Chondrocyte (in vitro differentiated cells): ENCODE measurements around the gene FBXL14. TPM values are rescaled to one million over a fixed set of nuclear protein-coding genes. Genes with fewer than 3 reads are reported as not detected.

Experiments used
- DNase-seq: peaks from one replicate; pipeline ENCODE4 v3.0.0; 2021; ENCODE audit warnings: mixed read lengths, low spot score
- H3K27ac Mint-ChIP-seq: one replicate; pipeline ENCODE4 v1.8.0; 2021; ENCODE audit warnings: mild to moderate bottlenecking, moderate library complexity, mixed read lengths; ENCODE audit not compliant: unreplicated experiment
- H3K27me3 Mint-ChIP-seq: 2 replicates; pipeline ENCODE4 v1.8.0; 2021; ENCODE audit warnings: low read depth, mixed read lengths
- H3K36me3 Mint-ChIP-seq: 2 replicates; pipeline ENCODE4 v1.8.0; 2021; ENCODE audit warnings: low read depth, mixed read lengths
- H3K4me1 Mint-ChIP-seq: 2 replicates; pipeline ENCODE4 v1.8.0; 2021; ENCODE audit warnings: low read depth, mild to moderate bottlenecking, mixed read lengths
- H3K4me3 Mint-ChIP-seq: one replicate; pipeline ENCODE4 v1.8.0; 2021; ENCODE audit warnings: mild to moderate bottlenecking, moderate library complexity, mixed read lengths; ENCODE audit not compliant: unreplicated experiment
- H3K9me3 Mint-ChIP-seq: 2 replicates; pipeline ENCODE4 v1.8.0; 2021; ENCODE audit warnings: low read depth, mixed read lengths
- long read RNA-seq: library from polyadenylated mRNA; stranded (forward); transcript quantifications from one replicate; pipeline ENCODE4 v2.0.0, GENCODE V29; 2021
- total RNA-seq: library from RNA; stranded (reverse); gene quantifications from 3 replicates; pipeline ENCODE4 v1.2.1, GENCODE V29; 2021
- TF ChIP-seq, protein P1 (sequence below): fragments of 200-600 bp; sonication (generic); IDR thresholded peaks from 2 replicates; pipeline ENCODE4 v1.5.0; 2021; ENCODE audit warnings: antibody characterized with exemption, mild to moderate bottlenecking, moderate library complexity

The FBXL14 gene, protein sequence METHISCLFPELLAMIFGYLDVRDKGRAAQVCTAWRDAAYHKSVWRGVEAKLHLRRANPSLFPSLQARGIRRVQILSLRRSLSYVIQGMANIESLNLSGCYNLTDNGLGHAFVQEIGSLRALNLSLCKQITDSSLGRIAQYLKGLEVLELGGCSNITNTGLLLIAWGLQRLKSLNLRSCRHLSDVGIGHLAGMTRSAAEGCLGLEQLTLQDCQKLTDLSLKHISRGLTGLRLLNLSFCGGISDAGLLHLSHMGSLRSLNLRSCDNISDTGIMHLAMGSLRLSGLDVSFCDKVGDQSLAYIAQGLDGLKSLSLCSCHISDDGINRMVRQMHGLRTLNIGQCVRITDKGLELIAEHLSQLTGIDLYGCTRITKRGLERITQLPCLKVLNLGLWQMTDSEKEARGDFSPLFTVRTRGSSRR
- 6.1 to 6.4 TPM (median 6.3 TPM) in 3 replicates for total RNA-seq
- long read RNA-seq, partial matches to known transcripts, result 0 of 37 reads
- long read RNA-seq, other reads (novel, unspliced or antisense), result 37 of 37 reads

DNA sequence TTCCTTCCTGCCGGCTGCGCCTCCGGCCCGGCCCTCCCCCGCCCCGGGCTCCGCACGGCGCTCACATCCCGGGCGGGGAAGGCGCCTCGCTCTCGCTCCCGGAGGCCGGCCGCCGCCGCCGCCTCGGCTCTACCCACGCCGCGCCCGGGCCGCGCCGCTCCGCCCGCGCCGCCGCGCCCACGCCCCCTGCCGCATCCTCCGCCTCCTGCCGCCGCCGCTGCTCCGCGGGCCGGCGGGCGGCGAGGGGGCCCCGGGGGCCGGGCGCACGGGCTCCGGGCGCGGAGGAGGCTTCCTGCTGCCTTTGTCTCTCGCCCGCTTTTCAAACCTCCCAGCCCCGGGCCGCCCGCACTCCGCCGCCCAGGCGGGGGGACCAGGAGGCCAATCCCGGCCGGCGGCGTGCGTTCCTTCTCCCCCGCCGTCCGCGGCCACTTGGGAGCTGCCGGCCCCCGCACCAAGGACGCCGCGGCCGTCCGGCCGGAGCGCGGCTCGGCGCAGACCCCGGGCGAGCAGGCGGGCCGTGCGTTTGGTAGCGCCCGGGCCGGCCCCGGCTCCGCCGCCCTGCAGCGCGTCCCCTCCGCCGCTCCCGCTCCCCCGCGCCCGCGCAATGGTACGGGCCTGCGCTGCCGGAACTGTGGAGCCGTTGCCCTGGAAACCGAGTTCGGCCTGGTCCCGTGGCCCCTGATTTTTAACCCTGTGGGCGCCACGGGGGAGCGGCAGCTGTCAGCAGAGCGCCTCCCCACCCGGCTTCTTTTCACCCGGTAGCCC is at the start of gene FBXL14:
FBXL14 (minus strand) TSS at position 321 of the 765 bp plus-strand sequence. CDS start 515 bp downstream, outside the sequence.
- Mint-ChIP-seq H3K27me3 (no peaks in the 10 kb centered on the region), H3K27ac (peak within 1 kb of the TSS; percentile 94), H3K9me3 (no peaks in the 10 kb centered on the region), H3K4me3 (peak within 1 kb of the TSS; percentile 80), H3K36me3 (no peaks in the 10 kb centered on the region), H3K4me1 (peaks cover 64% of the 10 kb centered on the region)
- DNase-seq, result no peak
- TF ChIP-seq, protein P1, sequence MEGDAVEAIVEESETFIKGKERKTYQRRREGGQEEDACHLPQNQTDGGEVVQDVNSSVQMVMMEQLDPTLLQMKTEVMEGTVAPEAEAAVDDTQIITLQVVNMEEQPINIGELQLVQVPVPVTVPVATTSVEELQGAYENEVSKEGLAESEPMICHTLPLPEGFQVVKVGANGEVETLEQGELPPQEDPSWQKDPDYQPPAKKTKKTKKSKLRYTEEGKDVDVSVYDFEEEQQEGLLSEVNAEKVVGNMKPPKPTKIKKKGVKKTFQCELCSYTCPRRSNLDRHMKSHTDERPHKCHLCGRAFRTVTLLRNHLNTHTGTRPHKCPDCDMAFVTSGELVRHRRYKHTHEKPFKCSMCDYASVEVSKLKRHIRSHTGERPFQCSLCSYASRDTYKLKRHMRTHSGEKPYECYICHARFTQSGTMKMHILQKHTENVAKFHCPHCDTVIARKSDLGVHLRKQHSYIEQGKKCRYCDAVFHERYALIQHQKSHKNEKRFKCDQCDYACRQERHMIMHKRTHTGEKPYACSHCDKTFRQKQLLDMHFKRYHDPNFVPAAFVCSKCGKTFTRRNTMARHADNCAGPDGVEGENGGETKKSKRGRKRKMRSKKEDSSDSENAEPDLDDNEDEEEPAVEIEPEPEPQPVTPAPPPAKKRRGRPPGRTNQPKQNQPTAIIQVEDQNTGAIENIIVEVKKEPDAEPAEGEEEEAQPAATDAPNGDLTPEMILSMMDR, result no peak

DNA sequence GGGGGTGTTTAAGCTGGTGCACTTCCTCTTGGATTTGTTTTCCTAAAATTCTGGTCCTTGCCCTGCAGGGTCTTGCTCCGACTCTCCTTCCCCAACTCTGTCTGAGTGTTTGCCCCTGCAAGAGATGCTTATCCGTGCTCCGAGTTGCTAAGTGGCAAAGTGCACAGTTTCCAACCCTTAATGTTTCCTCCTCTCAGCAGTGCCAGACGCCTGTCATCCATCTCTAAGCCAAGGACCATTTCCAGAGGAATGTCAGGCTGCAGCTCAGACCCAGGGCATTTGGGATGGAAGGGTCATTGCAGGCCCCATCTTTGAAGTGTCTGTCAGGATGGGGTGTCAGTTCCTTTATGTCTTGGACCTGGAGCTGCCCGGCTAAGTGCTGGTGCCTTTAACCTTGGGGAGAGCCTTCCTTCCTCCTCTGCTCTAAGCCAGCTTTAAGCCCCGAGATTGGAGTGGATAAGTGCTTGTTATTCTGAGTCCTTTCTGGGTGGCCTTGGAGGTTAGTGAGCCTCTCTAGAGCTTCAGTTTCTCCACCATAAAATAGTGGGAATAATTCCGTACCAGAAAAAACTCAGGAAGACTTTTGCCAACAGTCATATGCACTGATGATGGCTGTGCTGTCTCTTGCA is 49.6 kb upstream of the FBXL14 start:
- DNase-seq, result no peak
- TF ChIP-seq, protein P1, result no peak
- Mint-ChIP-seq H3K9me3 (no peaks in the 10 kb centered on the region), H3K27ac (no peak overlapping the region), H3K4me3 (no peak overlapping the region), H3K36me3 (peaks cover 18% of the 10 kb centered on the region), H3K4me1 (peaks cover 15% of the 10 kb centered on the region), H3K27me3 (no peaks in the 10 kb centered on the region)

DNA sequence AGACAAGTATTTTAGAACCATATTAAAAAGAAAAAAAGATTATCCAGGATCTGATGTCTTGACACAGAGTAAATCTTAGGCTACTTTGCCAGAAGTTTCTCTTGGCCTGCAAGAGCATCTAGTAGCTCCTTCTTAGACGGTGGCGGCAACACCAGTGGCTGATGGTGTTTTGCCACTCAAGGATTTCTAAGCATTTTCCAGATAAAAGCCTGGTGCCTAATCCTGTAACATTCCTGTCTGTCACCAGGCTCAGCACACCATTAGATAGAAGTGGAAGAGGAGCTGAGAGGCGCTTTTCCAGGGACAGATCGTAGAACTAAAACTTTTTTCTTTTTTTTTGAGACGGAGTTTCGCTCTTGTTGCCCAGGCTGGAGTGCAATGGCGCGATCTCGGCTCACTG is 48.7 kb upstream of the FBXL14 start:
- Mint-ChIP-seq H3K27me3 (no peaks in the 10 kb centered on the region), H3K27ac (no peak overlapping the region), H3K9me3 (no peaks in the 10 kb centered on the region), H3K4me1 (peaks cover 6% of the 10 kb centered on the region), H3K36me3 (peaks cover 18% of the 10 kb centered on the region), H3K4me3 (no peak overlapping the region)
- TF ChIP-seq, protein P1, result no peak
- no peak for DNase-seq

DNA sequence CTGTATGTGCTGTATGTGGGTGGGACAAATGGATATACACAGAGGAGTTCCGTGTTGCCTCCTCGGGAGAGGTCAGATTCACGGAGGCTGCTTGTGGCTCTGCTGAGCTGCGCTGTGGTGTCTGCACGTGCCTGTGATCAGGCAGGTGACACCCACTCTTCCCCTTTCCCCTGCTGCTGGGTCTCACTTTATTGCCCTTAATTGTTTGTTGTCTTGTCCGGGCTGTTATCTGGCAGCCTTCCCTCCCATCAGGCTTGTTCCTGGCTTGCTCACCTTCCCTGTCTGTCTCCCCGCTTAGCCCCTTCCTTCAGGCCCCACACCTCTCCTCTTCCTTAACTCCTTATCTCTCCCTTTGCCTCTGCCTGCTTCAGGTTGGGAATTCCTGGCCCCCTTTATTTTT is 48.1 kb upstream of the FBXL14 start:
- Mint-ChIP-seq H3K27ac (no peak overlapping the region), H3K4me3 (no peak overlapping the region), H3K27me3 (no peaks in the 10 kb centered on the region), H3K36me3 (peaks cover 17% of the 10 kb centered on the region), H3K4me1 (peaks cover 6% of the 10 kb centered on the region), H3K9me3 (no peaks in the 10 kb centered on the region)
- no peak for DNase-seq
- TF ChIP-seq, protein P1, result no peak
